GM19240 (cell line): ENCODE measurements around the gene RND2.

Experiments used
- DNase-seq: peaks from one replicate; pipeline ENCODE4 v3.0.0; 2011; ENCODE audit warnings: low spot score; ENCODE audit not compliant: insufficient read length

RND2 gene

GRCh38 chr17:43070872-43071271 is 45.8 kb downstream of the RND2 start:
- no peak for DNase-seq

- DNase-seq: no peak
These were observed 49.8 kb downstream of the RND2 start for GRCh38 chr17:43074869-43075268.

DNA sequence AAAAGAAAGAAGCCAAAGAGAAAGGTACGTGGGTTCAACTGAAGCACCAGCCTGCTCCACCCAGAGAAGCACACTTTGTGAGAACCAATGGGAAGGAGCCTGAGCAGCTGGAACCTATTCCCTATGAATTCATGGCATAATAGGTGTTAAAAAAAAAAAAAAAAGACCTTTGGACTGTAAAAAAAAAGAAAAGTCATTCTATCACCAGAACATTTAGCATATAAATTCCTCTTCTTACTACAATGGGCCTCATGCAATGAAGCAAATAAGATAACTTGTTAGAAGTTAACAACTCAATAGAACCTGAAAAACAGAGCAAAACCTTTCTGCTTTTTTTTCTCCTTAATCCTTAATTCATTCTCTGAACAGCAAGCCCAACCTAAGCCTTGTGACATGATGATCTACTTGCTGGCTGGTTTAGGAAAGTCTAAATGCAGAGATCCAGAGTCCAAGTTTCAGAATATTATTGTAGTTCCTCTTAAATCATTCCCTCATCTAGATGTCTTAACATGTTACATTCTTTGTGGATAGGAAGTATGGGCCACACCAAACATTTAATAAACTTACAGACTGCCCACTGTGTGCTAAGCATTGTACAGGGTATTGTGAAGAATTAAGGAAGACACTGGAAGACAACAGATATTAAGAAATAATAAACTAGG is 54.7 kb downstream of the RND2 start:
- no peak for DNase-seq
